Fibroblast of skin of left quadriceps (primary cell): Measurements from ENCODE around the gene LRCH4.

Source experiments
- DNase-seq, 2 experiments: peaks; one replicate each; pipeline ENCODE4 v3.0.0-alpha.2; 2013; ENCODE audit warnings: low read depth in 2 of 2

LRCH4 gene

DNA sequence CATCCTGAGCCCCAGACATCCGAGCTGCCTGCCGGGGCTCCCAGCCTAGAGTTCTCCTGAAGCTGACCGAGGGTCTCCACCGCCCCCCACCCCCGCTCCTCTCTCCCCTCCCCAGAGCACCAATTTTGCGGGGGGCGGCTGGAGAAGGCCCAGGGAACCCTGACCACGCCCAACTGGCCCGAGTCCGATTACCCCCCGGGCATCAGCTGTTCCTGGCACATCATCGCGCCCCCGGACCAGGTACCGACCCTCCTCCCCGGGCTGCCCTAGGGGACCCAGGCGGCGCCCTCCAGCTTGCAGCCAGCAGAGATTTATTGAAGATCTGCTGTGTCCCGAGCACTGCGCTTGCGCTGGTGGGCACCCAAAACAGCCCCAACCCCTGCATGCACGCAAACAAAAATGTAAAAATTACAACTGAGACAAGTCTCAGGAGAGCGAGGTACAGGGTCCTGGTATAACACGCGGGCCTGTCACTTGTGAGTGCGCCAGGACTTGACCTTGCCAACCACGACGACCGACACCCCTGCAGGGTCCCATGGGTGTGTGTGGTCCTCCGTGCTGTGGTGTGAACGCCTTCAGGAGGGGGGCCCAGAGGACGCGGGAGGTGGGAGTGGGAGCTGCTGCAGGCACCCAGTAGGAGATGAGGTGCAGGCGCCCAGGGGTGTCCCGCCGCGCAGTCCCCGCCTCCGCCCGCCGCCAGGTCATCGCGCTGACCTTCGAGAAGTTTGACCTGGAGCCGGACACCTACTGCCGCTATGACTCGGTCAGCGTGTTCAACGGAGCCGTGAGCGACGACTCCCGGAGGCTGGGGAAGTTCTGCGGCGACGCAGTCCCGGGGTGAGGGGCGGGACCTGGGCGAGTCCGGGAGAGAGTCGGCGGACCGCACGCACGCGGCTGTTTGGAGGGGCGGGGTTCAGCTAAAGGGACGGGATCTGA is 19.3 kb upstream of the LRCH4 start:
- no peak for DNase-seq

DNA sequence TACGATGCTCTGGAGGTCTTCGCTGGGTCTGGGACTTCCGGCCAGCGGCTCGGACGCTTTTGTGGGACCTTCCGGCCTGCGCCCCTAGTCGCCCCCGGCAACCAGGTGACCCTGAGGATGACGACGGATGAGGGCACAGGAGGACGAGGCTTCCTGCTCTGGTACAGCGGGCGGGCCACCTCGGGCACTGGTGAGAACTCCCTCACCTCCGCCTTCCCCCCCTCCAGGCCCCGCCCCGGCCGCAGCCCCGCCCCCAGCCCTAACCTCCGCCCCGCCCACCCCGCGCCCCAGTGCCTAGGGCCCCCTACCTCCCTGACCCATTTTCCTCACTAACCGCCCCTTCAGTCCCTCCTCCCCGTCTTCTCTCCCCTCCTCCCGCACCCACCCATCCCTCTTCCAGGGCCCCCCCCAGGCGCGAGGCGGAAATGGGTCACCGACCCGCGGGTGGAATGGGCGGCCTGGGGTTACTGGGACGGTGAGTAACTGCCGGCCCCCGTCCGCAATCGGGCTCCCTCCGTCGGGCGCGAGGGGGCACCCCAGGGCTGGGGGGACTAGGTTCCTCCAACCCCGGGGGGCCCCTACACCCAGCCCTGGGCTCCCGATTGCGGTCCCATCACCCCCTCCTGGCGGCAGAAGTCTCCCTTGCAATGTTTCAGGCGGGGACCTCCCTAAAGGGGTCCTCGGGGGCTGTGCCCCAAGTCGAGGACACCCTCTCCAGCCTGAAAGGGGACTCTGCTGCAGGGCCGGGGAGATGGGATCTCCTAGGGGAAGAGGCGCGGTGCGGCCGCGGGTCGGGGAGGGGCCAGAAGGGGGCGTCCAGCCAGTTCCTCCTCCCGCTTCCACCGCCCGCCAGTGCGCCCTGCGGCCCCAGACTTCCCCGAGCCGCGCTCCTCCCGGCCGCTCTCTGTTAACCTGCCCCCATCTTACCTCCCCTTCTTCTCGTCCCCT is 18.4 kb upstream of the LRCH4 start:
- DNase-seq, result peak; percentile 42 to 50

DNA sequence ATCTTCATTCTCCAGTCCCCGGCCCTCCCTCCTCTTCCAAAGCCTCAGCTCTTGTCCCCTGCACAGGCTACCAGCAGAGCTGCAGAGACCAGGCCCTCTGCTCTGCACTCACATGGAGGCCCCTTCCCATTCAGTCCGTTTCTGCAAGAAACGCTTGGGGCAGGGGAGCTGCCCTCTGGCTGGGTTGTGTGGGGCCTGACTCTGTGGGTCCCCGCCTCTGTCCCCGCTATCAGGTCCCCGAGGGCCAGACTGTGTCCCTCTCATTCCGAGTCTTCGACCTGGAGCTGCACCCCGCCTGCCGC is 17.7 kb upstream of the LRCH4 start:
- DNase-seq, result no peak

DNA sequence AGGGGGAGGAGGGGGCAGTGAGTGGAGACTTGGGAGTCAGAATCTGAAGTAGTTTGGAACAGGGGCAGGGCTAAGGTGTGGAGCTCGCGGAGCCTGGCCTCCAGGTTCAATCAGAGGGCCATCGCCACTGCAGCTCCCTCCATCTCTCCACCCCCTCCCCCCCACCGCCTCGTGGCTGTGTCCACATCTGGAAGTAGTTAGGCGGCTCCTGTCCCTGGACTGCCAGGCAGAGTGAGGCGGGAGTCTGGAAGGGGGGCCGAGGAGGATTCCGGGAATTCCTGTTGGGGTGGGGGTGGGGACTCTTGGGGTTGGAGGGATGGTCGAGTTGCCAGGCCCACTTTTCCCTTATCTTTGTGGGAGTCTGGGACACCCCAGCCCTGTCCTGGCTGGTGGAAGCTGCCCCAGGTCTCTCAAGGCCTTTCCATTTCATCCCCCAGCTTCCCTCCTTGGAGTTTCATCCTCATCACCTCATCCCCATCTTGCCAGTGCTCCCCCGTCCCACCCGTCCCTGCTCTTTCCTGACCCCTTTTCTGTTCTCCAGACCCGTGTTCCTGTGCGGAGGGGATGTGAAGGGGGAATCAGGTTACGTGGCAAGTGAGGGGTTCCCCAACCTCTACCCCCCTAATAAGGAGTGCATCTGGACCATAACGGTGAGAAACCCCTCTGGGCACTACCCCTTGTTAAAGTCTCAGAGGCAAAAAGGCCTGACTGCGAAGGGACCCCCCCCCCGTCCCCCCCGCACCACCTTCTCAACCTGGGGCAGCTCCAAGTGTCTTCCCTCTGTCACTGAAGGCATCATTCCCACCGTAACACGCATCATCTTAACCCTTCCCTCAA is 17.2 kb upstream of the LRCH4 start:
- DNase-seq, result peak; percentile 90 to 93

- no peak for DNase-seq
These were observed 14.8 kb upstream of the LRCH4 start for GRCh38 chr7:100600730-100601038.

GRCh38 chr7:100599911-100600729 is 14.2 kb upstream of the LRCH4 start:
- DNase-seq, result no peak

DNA sequence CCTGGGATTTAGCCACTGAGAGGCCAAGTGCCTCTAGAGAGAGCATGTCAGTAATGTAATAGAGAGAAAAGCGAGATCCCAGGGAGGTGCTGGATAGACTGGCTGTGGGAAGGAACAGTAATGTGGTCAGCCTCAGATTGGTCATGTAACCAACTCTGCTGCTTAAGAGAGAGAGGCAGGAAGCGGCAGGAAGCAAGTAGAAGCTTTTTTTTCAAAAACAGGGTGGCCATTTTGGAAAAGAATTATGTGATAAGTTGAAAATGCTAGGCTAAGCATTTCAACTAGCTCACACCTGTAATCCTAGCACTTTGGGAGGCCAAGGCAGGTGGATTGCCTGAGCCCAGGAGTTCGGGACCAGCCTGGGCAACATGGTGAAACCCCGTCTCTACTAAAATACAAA is 12.5 kb upstream of the LRCH4 start:
- DNase-seq, result no peak

- DNase-seq, result no peak
These were observed 9.3 kb upstream of the LRCH4 start for GRCh38 chr7:100595188-100595587.

- no peak for DNase-seq
These were observed 5.7 kb upstream of the LRCH4 start for GRCh38 chr7:100591596-100591995.

- no peak for DNase-seq
These were observed 4.3 kb upstream of the LRCH4 start for GRCh38 chr7:100590077-100590737.

GRCh38 chr7:100589341-100589947 is 3.5 kb upstream of the LRCH4 start:
- no peak for DNase-seq

DNA sequence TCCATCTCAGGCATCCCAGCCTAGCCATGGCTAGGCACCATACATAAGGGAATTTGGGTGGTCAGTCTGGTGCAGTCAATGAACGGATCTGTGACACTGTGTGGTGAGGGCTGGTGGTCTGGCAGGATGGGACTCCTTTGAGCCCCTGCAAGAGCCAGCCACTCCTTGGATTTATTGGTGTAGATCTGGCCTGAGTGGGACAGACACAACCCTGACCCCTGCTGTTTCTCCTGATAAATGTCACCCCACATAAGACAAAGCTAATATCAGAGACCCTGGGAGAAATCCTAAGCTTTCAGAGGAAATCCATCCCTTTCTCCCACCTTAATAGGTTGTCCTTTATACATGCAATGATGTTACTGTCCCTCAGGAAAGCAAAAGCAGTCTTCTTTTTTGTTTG is 2.5 kb upstream of the LRCH4 start:
- no peak for DNase-seq

- DNase-seq, result peak; percentile 100
These were observed 517 bp upstream of the LRCH4 start, which contains the start of gene FBXO24 for GRCh38 chr7:100586266-100587025. FBXO24 (plus strand) TSS chr7:100586328; CDS start chr7:100586626, 298 bp downstream.

GRCh38 chr7:100584683-100585510 is 1.0 kb downstream of the LRCH4 start:
- DNase-seq, result no peak

GRCh38 chr7:100584054-100584682 is 1.8 kb downstream of the LRCH4 start:
- DNase-seq, result no peak

- no peak for DNase-seq
These were observed 2.5 kb downstream of the LRCH4 start for GRCh38 chr7:100583132-100584053.

GRCh38 chr7:100582650-100583049 is 3.3 kb downstream of the LRCH4 start:
- no peak for DNase-seq
